Testis (tissue), 3 donors: ENCODE data around the gene ZNF487. TPM values are rescaled to one million over a fixed set of nuclear protein-coding genes. Genes with fewer than 3 reads are reported as not detected.

Experiments used
- DNase-seq: peaks from one replicate; pipeline ENCODE4 v3.0.0-alpha.2; 2019
- H3K27ac ChIP-seq, 2 donors: fragments of 200-600 bp; sonication (generic); one replicate each; pipeline ENCODE4 v1.5.1; 2019
- H3K27me3 ChIP-seq: fragments of 200-600 bp; sonication (generic); one replicate; pipeline ENCODE4 v1.5.1; 2019
- H3K36me3 ChIP-seq: fragments of 200-600 bp; sonication (generic); one replicate; pipeline ENCODE4 v1.5.1; 2017; ENCODE audit warnings: low read depth; ENCODE audit errors: missing control alignments
- H3K4me1 ChIP-seq: fragments of 200-600 bp; sonication (generic); one replicate; pipeline ENCODE4 v1.5.1; 2019
- H3K4me3 ChIP-seq, 2 donors: fragments of 200-600 bp; sonication (generic); one replicate each; pipeline ENCODE4 v1.5.1; 2017 to 2019
- H3K9me3 ChIP-seq: fragments of 200-600 bp; sonication (generic); one replicate; pipeline ENCODE4 v1.5.1; 2017
- CTCF ChIP-seq, 3 experiments: fragments of 450-650 bp in 2 of 3; fragments of 200-600 bp in 1 of 3; sonication (generic) in 1 of 3; IDR thresholded peaks; one replicate each; pipeline ENCODE4 v1.5.1; 2016 to 2019; ENCODE audit warnings: antibody characterized with exemption in 3 of 3, mild to moderate bottlenecking in 2 of 3, moderate library complexity in 1 of 3
- POLR2A ChIP-seq: fragments of 450-650 bp; IDR thresholded peaks from one replicate; pipeline ENCODE4 v1.6.1; 2017; ENCODE audit warnings: antibody characterized with exemption, mild to moderate bottlenecking, moderate library complexity
- WGBS, 2 donors: methylation state at CpG; one replicate each; pipeline ENCODE4 v1.1.5; 2018; 5-methylcytosine and 5-hydroxymethylcytosine counted together
- intact Hi-C: fragments of 100-400 bp; cut with DNase I; formaldehyde crosslinking; loops from one replicate; pipeline ENCODE4 v1.15.1; 2023; ENCODE audit warnings: low total_unique reads
- polyA plus RNA-seq: library from polyadenylated mRNA; stranded (reverse); fragments of 350-450 nt; fragmentation: Illumina TruSeq; extraction: RNeasy Lipid Tissue Mini Kit (QIAGEN cat#74804); gene quantifications from one replicate; pipeline ENCODE4 v1.2.3, GENCODE V29; 2014; ENCODE audit warnings: low read depth, low replicate concordance; ENCODE audit not compliant: insufficient read depth
- total RNA-seq, 2 donors: library from RNA; depleted of rRNA; stranded (reverse); fragments of >200 nt; gene quantifications; one replicate each; pipeline ENCODE4 v1.2.3, GENCODE V29; 2016

Gene ZNF487
- total and polyA plus RNA-seq, 3 donors from 2014 or later: 22.8 to 46.2 (median 43.1) TPM

GRCh38 chr10:43471935-43472720 lies 35.2 kb downstream of the ZNF487 start:
- H3K4me1 ChIP-seq: no peaks in the 10 kb centered on the region
- no peaks in the 10 kb centered on the region for H3K36me3 ChIP-seq
- TF ChIP-seq CTCF (IDR thresholded peaks at IDR 0.05): no peak
- TF ChIP-seq POLR2A: no peak
- no peaks in the 10 kb centered on the region for H3K27me3 ChIP-seq
- no peak overlapping the region for H3K27ac ChIP-seq
- intact Hi-C loops: no loop called here
- no peaks in the 10 kb centered on the region for H3K9me3 ChIP-seq
- 79 to 81% methylated on average over 3 of the region's 3 CpGs for WGBS, 2 donors
- no peak overlapping the region for H3K4me3 ChIP-seq
- no peak for DNase-seq

DNA sequence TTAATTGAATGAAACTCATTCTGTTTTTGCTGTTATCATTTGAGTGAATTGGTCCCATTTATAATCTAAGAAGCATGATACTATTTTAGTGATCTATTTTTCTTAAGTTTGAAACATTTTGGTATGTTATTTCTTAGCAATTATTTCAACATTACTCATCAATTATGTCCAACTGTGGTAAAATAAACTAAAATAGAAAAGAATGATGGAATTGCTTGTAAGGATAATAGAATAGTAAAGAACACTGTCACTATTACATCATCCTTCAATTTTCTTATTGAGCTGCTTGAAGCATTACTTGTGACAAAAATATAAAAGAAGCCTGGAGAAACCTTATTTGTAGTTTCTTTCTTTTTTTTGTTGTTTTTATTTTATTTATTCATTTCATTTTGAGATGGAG lies 42.4 kb downstream of the ZNF487 start:
- Histone ChIP-seq H3K9me3 (no peaks in the 10 kb centered on the region), H3K27ac (no peak overlapping the region), H3K36me3 (no peaks in the 10 kb centered on the region), H3K4me3 (no peak overlapping the region), H3K27me3 (no peaks in the 10 kb centered on the region), H3K4me1 (no peaks in the 10 kb centered on the region)
- TF ChIP-seq CTCF (IDR thresholded peaks at IDR 0.05) (no peak), POLR2A (no peak)
- intact Hi-C loops: no loop called here
- DNase-seq: no peak

DNA sequence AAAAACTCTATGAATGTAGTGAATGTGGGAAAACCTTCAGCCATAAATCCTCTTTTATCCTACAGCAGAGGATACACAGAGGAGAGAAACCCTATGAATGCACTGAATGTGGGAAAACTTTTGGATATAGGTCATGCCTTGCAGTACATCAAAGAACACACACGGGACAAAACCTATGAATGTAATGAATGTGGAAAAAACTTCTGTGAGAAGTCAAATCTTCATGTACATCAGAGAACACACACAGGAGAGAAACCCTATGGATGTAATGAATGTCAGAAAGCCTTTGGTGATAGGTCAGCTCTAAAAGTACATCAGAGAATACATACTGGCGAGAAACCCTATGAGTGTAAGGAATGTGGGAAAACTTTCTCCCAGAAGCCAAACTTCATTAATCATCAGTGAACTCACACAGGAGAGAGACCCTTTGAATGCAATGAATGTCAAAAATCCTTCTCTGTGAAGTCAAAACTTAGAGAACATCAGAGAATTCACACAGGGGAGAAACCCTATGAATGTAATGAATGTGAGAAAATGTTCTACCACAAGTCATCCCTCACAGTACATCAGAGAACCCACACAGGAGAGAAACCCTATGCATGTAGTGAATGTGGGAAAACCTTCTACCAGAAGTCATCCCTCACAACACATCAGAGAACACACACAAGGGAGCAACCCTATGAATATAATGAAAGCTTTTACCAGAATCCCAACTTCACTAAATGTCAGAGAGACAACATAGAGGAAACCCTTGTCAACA lies 45.6 kb downstream of the ZNF487 start:
- 91 to 95% methylated on average over 2 of the region's 2 CpGs for WGBS, 2 donors
- Histone ChIP-seq H3K4me1 (no peaks in the 10 kb centered on the region), H3K27ac (no peak overlapping the region), H3K36me3 (no peaks in the 10 kb centered on the region), H3K4me3 (no peak overlapping the region), H3K27me3 (no peaks in the 10 kb centered on the region), H3K9me3 (no peaks in the 10 kb centered on the region)
- intact Hi-C loops: no loop called here
- TF ChIP-seq POLR2A: no peak
- no peak for TF ChIP-seq CTCF (IDR thresholded peaks at IDR 0.05)
- DNase-seq: no peak

- intact Hi-C loops: no loop called here
- H3K9me3 ChIP-seq: no peaks in the 10 kb centered on the region
- WGBS, 2 donors: 90 to 92% methylated on average over 5 of the region's 5 CpGs
- DNase-seq: no peak
- no peak for TF ChIP-seq CTCF (IDR thresholded peaks at IDR 0.05)
- no peak for TF ChIP-seq POLR2A
- H3K4me3 ChIP-seq: no peak overlapping the region
- H3K27ac ChIP-seq: no peak overlapping the region
- no peaks in the 10 kb centered on the region for H3K36me3 ChIP-seq
- H3K27me3 ChIP-seq: no peaks in the 10 kb centered on the region
- no peaks in the 10 kb centered on the region for H3K4me1 ChIP-seq
Observed at GRCh38 chr10:43491855-43492254, 54.9 kb downstream of the ZNF487 start.
